Mesenteric fat pad (tissue), 1 donor: ENCODE measurements around the gene PANK2. TPM values are rescaled to one million over a fixed set of nuclear protein-coding genes. Genes with fewer than 3 reads are reported as not detected.

Experiments
- DNase-seq: peaks from one replicate; pipeline ENCODE4 v3.0.0-alpha.2; 2020; ENCODE audit warnings: low spot score
- microRNA-seq: library from miRNA; unstranded; fragments of <30 nt; microRNA quantifications from one replicate; pipeline ENCODE4 v1.2.0, GENCODE V29; 2020; ENCODE audit warnings: borderline number of aligned reads
- total RNA-seq: library from RNA; stranded (reverse); fragmentation: NEBNext Ultra II Directional; extraction: Animal tissue kit (Norgen Biotek cat#: 25700); gene quantifications from one replicate; pipeline ENCODE4 v1.2.1, GENCODE V29; 2021
- donor health status: DM: yes; HTN: yes; CAD: no.

PANK2 gene
- total RNA-seq, 1 donor from 2014 or later, result 31.1 TPM

DNA sequence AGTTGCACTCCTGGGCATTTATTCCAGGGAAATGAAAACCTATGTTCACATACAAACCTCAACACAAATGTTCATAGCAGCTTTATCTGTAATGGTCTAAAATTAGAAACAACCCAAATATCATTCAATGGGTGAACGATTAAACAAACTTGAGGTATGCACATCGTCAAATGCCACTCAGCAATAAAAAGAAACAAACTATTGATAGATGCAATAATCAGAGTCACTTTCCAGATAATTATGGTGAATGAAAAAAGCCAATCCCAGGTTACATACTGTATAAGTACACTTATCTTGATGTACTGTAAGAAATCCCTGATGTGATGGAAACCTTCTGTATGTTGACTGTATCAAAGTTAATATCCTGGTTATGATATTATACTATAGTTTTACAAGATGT is 87.3 kb downstream of the PANK2 start:
- no peak for DNase-seq

Small RNAs within 50 kb of the gene (microRNA-seq; reads per million reads assigned to microRNA genes)
- gene MIR103A2 (not detected), gene MIR103B2 (not detected)

Other genes with a start within 250 kb of the PANK2 start
- gene GFRA4, start 226.0 kb upstream of the PANK2 start, total RNA-seq, result not detected
- 30.7 TPM for gene ADAM33, start 207.4 kb upstream of the PANK2 start, total RNA-seq
- gene SIGLEC1, start 176.8 kb upstream of the PANK2 start, total RNA-seq, result 45.1 TPM
- 28.0 TPM for gene HSPA12B, start 156.7 kb upstream of the PANK2 start, total RNA-seq
- gene ADISSP, start 121.6 kb upstream of the PANK2 start, total RNA-seq, result 37.5 TPM
- gene SPEF1, start 107.9 kb upstream of the PANK2 start, total RNA-seq, result not detected
- gene CENPB, start 102.6 kb upstream of the PANK2 start, total RNA-seq, result 97.3 TPM
- 18.0 TPM for gene CDC25B, start 93.1 kb upstream of the PANK2 start, total RNA-seq
- gene AP5S1, start 68.8 kb upstream of the PANK2 start, total RNA-seq, result 13.2 TPM
- gene MAVS, start 42.6 kb upstream of the PANK2 start, total RNA-seq, result 43.5 TPM
- 17.3 TPM for gene RNF24, start 126.2 kb downstream of the PANK2 start, total RNA-seq